ENCODE results near the gene CALCA. TPM values are rescaled to one million over a fixed set of nuclear protein-coding genes. Genes with fewer than 3 reads are reported as not detected.

CALCA gene
- total RNA-seq, 2 donors from 2014 or later = not detected

DNA sequence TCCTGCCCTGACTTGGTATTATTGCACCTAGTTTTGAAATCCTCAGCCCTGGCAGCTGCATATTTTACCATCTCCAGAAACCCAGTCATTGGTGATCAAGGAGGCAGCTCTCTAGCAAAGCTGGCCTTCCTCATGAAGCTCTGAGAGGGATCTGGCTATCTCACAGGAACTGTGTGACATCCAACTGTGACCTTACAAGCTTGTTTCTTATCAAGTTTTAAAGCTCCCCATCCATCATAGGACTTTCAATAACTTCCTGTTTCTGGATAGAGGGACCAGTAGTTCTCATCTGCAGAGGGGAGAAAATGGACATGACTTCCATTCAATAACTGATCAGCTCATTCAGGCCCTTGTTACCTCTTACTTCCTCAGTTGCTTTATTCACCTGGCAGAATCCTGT, 18.2 kb downstream of the CALCA start:
- intact Hi-C loops (cut with DNase I) = no loop called here
- no peak for DNase-seq (ENCODE audit: low spot score)

GRCh38 chr11:14949437-14950147, 22.6 kb downstream of the CALCA start:
- no peak for DNase-seq (ENCODE audit: low spot score)
- intact Hi-C loops (cut with DNase I) = no loop called here

- intact Hi-C loops (cut with DNase I) = no loop called here
- no peak for DNase-seq (ENCODE audit: low spot score)
Measured at GRCh38 chr11:14942745-14943144, 29.4 kb downstream of the CALCA start.

- intact Hi-C loops (cut with DNase I) = no loop called here
- no peak for DNase-seq (ENCODE audit: low spot score)
Measured at GRCh38 chr11:14938936-14939335, 33.2 kb downstream of the CALCA start.

GRCh38 chr11:14934641-14935351, 37.4 kb downstream of the CALCA start:
- DNase-seq (ENCODE audit: low spot score) = no peak
- intact Hi-C loops (cut with DNase I) = no loop called here

DNA sequence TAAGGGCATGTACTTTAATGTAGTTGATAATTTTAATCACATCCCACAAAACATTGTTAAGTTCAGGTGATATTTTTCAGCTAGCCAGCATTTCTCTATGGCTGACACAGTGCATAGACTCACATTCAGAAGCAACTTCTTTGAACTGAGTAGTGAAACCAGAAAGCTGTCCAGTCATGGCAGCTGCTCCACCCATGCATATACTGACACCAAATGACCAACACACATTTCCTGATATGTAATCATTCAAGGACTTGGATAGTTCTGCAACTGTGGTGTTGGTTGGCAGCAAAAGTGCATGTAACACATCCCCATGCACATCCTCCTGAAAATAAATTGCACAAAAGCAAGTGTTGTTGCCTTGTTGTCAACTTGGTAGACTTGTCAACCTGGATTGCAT, 39.7 kb downstream of the CALCA start:
- no peak for DNase-seq (ENCODE audit: low spot score)
- intact Hi-C loops (cut with DNase I) = no loop called here

DNA sequence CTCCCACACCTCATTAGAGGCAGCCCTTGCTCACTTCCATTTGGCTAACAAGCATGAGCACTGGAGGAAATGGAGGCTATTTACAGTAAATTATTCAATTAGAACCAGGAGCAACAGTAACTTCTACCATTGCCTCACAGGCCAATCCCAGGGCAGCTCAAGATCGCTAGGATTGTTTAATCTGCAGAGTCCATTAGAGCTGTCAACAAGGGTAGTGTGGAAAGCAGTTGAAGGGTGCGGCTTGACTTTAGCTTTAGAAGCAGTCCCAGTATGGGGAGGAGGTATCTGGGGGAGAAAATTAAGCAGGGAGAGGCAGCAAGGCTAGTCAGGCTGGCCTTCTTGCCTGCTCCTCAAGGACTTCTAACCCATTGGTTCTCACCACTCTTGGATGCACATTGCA, 41.8 kb downstream of the CALCA start:
- intact Hi-C loops (cut with DNase I) = no loop called here
- DNase-seq (ENCODE audit: low spot score) = no peak

- intact Hi-C loops (cut with DNase I) = no loop called here
- DNase-seq (ENCODE audit: low spot score) = no peak
Measured at GRCh38 chr11:14927146-14927545, 45.0 kb downstream of the CALCA start.

DNA sequence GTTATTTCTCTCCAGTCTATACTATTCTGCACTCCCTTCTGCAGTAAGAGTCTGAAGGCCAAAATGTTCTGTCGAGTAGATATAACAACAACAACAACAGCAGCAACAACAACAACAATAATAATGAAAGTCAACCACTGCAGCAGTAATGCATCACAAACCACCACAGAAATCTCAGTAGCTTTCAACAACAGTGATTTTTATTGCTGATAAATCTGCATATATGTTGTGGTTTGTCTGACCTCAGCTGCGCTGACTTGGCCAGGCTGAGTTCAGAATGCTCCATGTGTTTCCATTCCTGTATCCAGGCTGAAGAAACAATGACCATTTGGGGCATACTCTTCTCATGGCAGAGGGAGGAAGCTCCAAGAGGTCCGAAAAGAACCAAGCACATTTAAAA, 47.8 kb downstream of the CALCA start:
- intact Hi-C loops (cut with DNase I) = no loop called here
- DNase-seq (ENCODE audit: low spot score) = no peak

Other genes with a start within 250 kb of the CALCA start
- gene CYP2R1, start 80.1 kb downstream of the CALCA start, total RNA-seq = 10 to 100 TPM in 1 of 2 donors, 1 to 10 TPM in 1; 9.2 to 14.8 TPM
- not detected for gene CALCB, start 101.2 kb upstream of the CALCA start, total RNA-seq
- gene INSC, start 142.6 kb upstream of the CALCA start, total RNA-seq = under 1 TPM; 0.14 to 0.23 TPM

Data from posterior vena cava (tissue), 2 donors.